ENCODE measurements around the gene TBC1D22A.

TBC1D22A gene

DNA sequence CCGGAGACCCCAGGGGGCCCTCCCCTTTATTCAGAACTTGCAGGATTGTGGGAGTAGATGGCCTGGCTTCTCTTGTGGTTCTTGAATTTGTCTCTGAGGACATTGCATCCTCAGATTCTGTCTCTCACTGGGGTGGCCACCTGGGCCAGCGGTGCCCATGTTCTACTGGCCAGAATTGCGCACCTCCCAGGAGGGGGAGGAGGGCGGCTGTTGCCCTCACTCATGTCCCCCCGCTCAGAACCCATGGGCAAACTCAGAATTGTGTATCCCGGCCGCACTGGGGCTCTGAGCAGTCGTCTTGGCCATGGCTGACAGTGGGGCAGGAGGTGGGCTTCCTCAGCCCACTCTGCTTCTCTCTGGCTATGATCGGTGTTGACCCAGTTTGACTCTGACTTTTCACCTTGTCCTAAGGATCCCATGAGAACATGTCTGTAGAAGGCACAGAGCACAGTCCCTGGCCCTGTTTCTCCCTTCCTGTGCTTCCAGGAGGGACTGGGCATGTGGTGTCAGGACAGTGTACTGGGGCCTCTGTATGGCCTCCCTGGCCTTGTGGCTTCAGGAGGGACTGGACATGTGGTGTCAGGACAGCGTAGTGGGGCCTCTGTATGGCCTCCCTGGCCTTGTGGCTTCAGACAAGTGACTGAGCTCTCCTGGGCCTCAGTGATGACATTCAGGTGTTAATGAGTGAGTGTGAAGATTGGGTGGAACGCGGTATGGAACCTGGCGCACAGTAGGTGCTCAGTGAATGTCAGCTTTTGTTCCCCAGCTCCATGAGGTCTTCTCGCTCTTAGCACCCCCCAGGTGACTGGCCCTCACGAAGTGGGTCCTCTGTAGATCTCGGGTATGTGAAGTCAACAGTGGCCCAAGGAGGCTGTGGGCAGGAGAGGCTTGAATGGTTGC, 99.3 kb downstream of the TBC1D22A start:
- Histone ChIP-seq H3K4me3 (ENCODE audit: low read length) (no peak overlapping the region), H3K4me1 (ENCODE audit: control insufficient read depth, insufficient read depth, low read length) (no peaks in the 10 kb centered on the region), H3K9ac (ENCODE audit: low read length) (no peak overlapping the region), H3K9me3 (ENCODE audit: control insufficient read depth, low read length) (no peaks in the 10 kb centered on the region), H3K36me3 (ENCODE audit: control insufficient read depth, insufficient read depth, low read length, severe bottlenecking) (no peaks in the 10 kb centered on the region), H3K27me3 (replicated peaks; ENCODE audit: control insufficient read depth, insufficient read depth, low read length) (no peaks in the 10 kb centered on the region)
- no peak for DNase-seq (ENCODE audit: low read depth)

DNA sequence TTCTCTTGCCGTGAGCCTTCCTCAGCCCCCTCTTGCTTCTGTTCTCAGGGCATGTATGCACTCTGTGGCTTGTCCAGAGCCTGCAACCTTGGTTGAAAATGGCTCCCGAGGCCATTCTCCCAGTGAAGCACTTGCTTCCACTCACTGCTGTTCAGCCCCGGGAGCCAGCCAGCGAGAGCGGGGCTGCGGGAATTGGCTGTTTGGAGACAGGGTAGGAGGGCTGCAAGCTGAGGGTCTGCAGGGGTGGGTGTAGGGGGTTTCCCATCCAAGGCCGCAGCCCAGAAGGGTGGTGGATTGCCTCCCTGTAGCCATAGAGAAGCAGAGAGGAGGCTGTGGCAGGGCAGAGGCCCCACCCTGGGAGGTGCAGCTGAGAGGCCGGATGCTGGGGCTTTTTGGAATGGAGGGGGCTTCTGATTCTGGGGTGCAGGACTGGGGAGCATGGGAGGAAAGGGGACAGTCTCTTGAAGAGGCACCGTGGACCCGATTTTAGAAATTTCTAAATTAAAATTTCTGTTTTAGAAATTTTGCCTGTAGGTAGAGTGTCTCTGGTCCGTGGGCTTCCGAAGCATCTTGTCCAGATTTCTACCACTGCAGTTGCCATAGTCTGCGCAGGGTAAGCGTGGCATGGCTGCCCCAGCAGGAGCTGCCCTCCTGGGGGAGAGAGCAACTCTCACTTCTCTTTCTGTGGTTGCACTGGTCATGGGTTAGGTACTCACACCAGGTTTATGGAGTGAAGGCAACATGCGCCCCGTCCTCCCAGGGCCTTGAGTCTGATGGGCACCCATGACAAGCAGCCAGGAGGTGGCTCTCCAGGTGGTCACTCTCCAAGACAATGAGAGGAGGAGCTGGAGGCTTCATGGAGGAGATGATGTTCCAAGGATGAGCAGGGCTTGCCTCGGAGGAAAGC, 100.2 kb downstream of the TBC1D22A start:
- Histone ChIP-seq H3K36me3 (ENCODE audit: control insufficient read depth, insufficient read depth, low read length, severe bottlenecking) (no peaks in the 10 kb centered on the region), H3K4me3 (ENCODE audit: low read length) (no peak overlapping the region), H3K4me1 (ENCODE audit: control insufficient read depth, insufficient read depth, low read length) (no peaks in the 10 kb centered on the region), H3K27me3 (replicated peaks; ENCODE audit: control insufficient read depth, insufficient read depth, low read length) (no peaks in the 10 kb centered on the region), H3K9ac (ENCODE audit: low read length) (no peak overlapping the region), H3K9me3 (ENCODE audit: control insufficient read depth, low read length) (no peaks in the 10 kb centered on the region)
- no peak for DNase-seq (ENCODE audit: low read depth)

DNA sequence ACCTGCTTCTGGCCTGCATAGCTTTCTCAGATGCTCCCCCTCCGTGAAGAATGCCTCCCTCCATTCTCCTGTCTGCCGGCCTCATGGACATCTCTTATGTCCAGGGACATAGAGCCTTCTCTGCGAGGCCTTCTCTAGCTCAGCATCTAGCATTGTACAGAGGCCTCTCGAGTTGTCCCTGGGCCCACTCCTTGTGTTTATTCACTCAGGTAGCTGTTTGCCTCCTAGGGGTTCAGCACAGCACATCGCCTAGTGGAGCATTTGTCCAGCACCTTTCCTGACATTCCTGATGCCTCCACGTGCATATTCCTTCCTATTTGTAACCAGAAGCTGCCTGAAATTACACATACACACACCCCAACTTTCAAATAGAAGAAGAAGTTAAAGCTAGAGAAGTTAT, 101.3 kb downstream of the TBC1D22A start:
- DNase-seq (ENCODE audit: low read depth) = no peak
- H3K9me3 ChIP-seq (ENCODE audit: control insufficient read depth, low read length) = no peaks in the 10 kb centered on the region
- no peaks in the 10 kb centered on the region for H3K4me1 ChIP-seq (ENCODE audit: control insufficient read depth, insufficient read depth, low read length)
- H3K36me3 ChIP-seq (ENCODE audit: control insufficient read depth, insufficient read depth, low read length, severe bottlenecking) = no peaks in the 10 kb centered on the region
- H3K4me3 ChIP-seq (ENCODE audit: low read length) = no peak overlapping the region
- H3K9ac ChIP-seq (ENCODE audit: low read length) = no peak overlapping the region
- H3K27me3 ChIP-seq (replicated peaks; ENCODE audit: control insufficient read depth, insufficient read depth, low read length) = no peaks in the 10 kb centered on the region

DNA sequence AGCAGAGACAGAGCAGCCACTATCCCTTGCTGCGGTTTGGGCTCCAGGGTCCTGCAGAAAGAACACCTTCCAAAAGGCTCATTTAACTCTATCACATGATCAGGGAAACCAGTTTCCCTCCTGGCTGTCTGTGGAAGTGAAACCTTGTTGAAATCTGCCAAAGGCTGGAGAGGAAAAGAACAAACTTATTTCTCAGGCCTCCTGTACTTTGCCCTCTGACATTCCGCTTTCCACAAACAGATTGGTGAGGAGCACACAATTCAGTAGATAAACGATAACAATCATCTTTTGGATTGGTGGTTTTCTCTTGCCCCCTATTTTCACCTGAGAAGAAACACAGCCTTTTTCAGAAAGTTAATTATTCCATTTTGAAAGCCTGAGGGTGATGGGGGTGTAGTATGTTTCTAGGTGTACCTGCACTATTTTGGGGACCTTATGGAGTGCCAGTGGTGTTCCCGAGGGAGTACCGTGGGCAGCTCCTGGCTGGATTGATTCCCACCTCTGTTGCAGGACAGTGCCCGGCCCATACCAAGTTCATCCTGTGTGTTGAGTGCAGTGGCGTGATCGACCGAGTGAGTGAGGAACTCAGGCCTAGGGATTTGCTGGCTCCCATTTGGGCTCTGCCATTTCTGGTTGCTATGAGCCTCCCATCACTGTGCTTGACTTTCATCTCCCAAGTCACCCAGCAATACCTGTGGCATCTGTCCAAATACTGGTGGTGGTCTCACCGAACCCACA, 102.0 kb downstream of the TBC1D22A start:
- Histone ChIP-seq H3K27me3 (replicated peaks; ENCODE audit: control insufficient read depth, insufficient read depth, low read length) (no peaks in the 10 kb centered on the region), H3K9ac (ENCODE audit: low read length) (no peak overlapping the region), H3K4me1 (ENCODE audit: control insufficient read depth, insufficient read depth, low read length) (peaks cover 6% of the 10 kb centered on the region), H3K4me3 (ENCODE audit: low read length) (no peak overlapping the region), H3K36me3 (ENCODE audit: control insufficient read depth, insufficient read depth, low read length, severe bottlenecking) (no peaks in the 10 kb centered on the region), H3K9me3 (ENCODE audit: control insufficient read depth, low read length) (no peaks in the 10 kb centered on the region)
- no peak for DNase-seq (ENCODE audit: low read depth)

DNA sequence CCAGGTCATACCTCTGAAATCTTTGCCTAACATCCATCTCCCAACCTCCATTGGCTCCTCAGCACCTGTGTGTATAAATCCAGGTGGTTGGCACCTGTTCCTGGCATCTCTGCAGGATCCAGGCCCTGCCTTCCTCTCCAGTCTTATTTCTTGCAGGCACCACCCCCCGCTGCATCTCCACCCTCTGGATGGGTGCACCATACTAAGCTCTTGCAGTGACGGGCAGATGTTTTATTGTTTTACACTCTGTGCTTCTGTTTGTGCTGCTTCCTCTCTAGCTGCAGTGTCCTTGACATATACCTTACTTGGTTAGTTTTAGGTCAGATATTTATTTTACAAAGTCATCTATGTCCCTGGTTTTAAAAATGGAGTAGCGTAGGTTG, 102.6 kb downstream of the TBC1D22A start:
- no peak overlapping the region for H3K4me3 ChIP-seq (ENCODE audit: low read length)
- DNase-seq (ENCODE audit: low read depth) = no peak
- peaks cover 10% of the 10 kb centered on the region for H3K4me1 ChIP-seq (ENCODE audit: control insufficient read depth, insufficient read depth, low read length)
- no peaks in the 10 kb centered on the region for H3K36me3 ChIP-seq (ENCODE audit: control insufficient read depth, insufficient read depth, low read length, severe bottlenecking)
- H3K9me3 ChIP-seq (ENCODE audit: control insufficient read depth, low read length) = no peaks in the 10 kb centered on the region
- H3K27me3 ChIP-seq (replicated peaks; ENCODE audit: control insufficient read depth, insufficient read depth, low read length) = no peaks in the 10 kb centered on the region
- H3K9ac ChIP-seq (ENCODE audit: low read length) = no peak overlapping the region

DNA sequence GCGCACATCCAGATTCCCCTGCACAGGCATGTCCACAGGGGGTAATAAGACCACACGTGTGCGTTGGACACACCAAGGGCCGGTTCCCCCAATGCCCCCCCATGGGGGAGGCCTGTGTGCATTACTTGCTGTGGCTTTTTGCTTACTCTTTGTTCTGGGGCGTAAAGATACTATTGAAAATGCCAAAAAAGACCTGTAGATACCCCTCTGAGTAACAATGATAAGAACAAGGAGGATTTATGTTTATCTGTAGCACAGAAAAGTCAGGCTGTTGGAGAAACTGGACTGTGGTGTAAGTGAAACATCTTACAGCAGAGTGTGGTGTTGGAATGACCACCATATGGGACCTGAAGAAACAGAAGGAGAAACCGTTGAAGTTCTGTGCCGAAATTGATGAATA, 103.2 kb downstream of the TBC1D22A start:
- H3K4me1 ChIP-seq (ENCODE audit: control insufficient read depth, insufficient read depth, low read length) = peaks cover 15% of the 10 kb centered on the region
- H3K4me3 ChIP-seq (ENCODE audit: low read length) = no peak overlapping the region
- H3K9me3 ChIP-seq (ENCODE audit: control insufficient read depth, low read length) = no peaks in the 10 kb centered on the region
- no peaks in the 10 kb centered on the region for H3K27me3 ChIP-seq (replicated peaks; ENCODE audit: control insufficient read depth, insufficient read depth, low read length)
- DNase-seq (ENCODE audit: low read depth) = no peak
- no peak overlapping the region for H3K9ac ChIP-seq (ENCODE audit: low read length)
- H3K36me3 ChIP-seq (ENCODE audit: control insufficient read depth, insufficient read depth, low read length, severe bottlenecking) = no peaks in the 10 kb centered on the region

DNA sequence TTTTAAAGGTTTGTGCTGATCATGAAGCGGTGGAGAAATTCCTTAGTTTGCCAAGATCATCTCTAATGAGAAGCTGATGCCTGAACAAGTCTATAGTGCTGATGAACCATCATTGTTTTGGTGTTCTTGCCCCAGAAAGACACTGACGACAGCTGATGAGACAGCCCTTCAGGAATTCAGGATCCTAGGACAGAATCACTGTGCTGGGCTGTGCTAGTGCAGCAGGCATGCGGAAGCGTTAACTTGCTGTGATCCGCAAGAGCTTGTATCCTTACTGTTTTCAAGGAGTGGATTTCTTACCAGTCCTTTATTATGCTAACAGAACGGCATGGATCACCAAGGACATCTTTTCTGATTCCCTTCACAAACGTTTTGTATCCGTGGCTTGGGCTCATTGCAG, 104.1 kb downstream of the TBC1D22A start:
- Histone ChIP-seq H3K36me3 (ENCODE audit: control insufficient read depth, insufficient read depth, low read length, severe bottlenecking) (no peaks in the 10 kb centered on the region), H3K9me3 (ENCODE audit: control insufficient read depth, low read length) (peaks cover 3% of the 10 kb centered on the region), H3K4me3 (ENCODE audit: low read length) (no peak overlapping the region), H3K27me3 (replicated peaks; ENCODE audit: control insufficient read depth, insufficient read depth, low read length) (no peaks in the 10 kb centered on the region), H3K9ac (ENCODE audit: low read length) (no peak overlapping the region), H3K4me1 (ENCODE audit: control insufficient read depth, insufficient read depth, low read length) (peaks cover 16% of the 10 kb centered on the region)
- DNase-seq (ENCODE audit: low read depth) = peak; percentile 80

DNA sequence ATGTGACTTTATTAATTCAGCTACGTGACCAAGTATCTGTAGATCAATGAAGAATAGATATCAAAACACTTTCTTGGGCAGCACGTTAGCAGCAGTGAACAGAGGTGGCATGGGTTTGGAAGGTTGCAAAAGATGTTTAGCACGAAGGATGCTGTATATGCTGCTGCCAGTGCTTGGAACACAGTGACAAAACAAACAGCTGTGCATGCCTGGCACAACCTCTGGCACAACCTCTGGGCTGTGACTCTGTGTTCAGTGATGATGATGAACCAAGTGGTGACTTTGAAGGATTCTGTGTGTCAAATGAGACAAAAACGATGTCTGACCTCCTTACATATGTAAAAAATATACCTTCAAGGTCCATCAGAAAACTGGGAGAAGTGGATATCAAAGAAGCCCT, 104.7 kb downstream of the TBC1D22A start:
- no peak overlapping the region for H3K9ac ChIP-seq (ENCODE audit: low read length)
- H3K36me3 ChIP-seq (ENCODE audit: control insufficient read depth, insufficient read depth, low read length, severe bottlenecking) = no peaks in the 10 kb centered on the region
- peaks cover 16% of the 10 kb centered on the region for H3K4me1 ChIP-seq (ENCODE audit: control insufficient read depth, insufficient read depth, low read length)
- no peak for DNase-seq (ENCODE audit: low read depth)
- no peak overlapping the region for H3K4me3 ChIP-seq (ENCODE audit: low read length)
- no peaks in the 10 kb centered on the region for H3K27me3 ChIP-seq (replicated peaks; ENCODE audit: control insufficient read depth, insufficient read depth, low read length)
- peaks cover 8% of the 10 kb centered on the region for H3K9me3 ChIP-seq (ENCODE audit: control insufficient read depth, low read length)

DNA sequence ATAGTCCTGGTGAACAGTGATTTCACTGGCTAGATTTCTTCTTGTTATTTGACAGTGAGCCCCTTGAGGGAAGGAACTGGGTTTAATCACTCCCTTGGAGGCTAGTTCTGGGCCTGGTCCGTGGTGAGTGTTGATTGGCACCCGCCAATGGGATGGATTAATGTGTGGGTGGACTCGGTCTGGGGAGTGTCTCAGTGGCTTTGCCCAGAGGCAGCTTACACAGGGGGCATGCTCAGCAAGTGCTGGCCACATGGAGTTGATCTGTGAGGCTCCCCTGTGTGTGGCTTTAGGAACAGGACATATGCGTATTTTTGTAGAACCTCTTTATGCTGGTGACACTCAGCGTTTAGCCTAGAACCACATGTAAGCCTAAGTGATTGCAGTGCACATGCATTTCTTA, 106.9 kb downstream of the TBC1D22A start:
- no peak for DNase-seq (ENCODE audit: low read depth)
- no peak overlapping the region for H3K9ac ChIP-seq (ENCODE audit: low read length)
- no peaks in the 10 kb centered on the region for H3K27me3 ChIP-seq (replicated peaks; ENCODE audit: control insufficient read depth, insufficient read depth, low read length)
- no peaks in the 10 kb centered on the region for H3K36me3 ChIP-seq (ENCODE audit: control insufficient read depth, insufficient read depth, low read length, severe bottlenecking)
- peaks cover 8% of the 10 kb centered on the region for H3K9me3 ChIP-seq (ENCODE audit: control insufficient read depth, low read length)
- no peak overlapping the region for H3K4me3 ChIP-seq (ENCODE audit: low read length)
- H3K4me1 ChIP-seq (ENCODE audit: control insufficient read depth, insufficient read depth, low read length) = peaks cover 16% of the 10 kb centered on the region

DNA sequence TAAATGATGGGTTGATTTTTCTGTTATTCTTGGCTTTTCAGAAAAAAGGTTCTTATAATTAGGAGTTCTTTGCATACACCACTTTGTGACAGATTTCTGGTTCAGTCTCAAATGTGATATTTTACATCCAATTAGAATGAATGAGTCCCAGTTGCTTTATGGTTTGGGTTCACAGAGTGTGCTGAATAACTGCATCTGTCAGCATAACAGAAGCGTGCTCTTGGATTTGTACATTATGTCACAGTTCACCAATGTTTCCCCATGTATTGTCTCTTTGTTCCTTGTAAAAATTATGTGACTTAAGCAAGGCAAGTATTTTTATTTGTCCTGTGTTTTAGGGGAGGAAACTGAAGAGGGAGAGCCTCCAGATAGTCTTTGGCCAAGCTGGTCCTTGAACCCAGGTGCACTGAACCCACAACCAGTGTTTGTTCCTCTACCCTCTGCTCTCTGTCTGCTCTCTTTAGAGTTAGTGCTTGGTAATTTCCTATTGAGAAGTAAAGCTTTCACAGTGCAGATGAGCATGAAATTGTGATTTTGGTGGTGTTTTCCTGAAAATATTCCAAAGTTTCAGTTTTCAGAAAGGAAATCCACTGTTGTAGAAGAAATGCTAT, 107.5 kb downstream of the TBC1D22A start:
- no peaks in the 10 kb centered on the region for H3K36me3 ChIP-seq (ENCODE audit: control insufficient read depth, insufficient read depth, low read length, severe bottlenecking)
- peaks cover 16% of the 10 kb centered on the region for H3K4me1 ChIP-seq (ENCODE audit: control insufficient read depth, insufficient read depth, low read length)
- H3K4me3 ChIP-seq (ENCODE audit: low read length) = no peak overlapping the region
- H3K27me3 ChIP-seq (replicated peaks; ENCODE audit: control insufficient read depth, insufficient read depth, low read length) = no peaks in the 10 kb centered on the region
- no peak for DNase-seq (ENCODE audit: low read depth)
- H3K9me3 ChIP-seq (ENCODE audit: control insufficient read depth, low read length) = peaks cover 8% of the 10 kb centered on the region
- H3K9ac ChIP-seq (ENCODE audit: low read length) = no peak overlapping the region

Measured in adipocyte (in vitro differentiated cells).